Neural cell (in vitro differentiated cells): ENCODE data around the gene ACTN1. TPM values are rescaled to one million over a fixed set of nuclear protein-coding genes. Genes with fewer than 3 reads are reported as not detected.

Source experiments
- H2AFZ ChIP-seq: fragments of 200-600, 300-800 bp; sonication (generic), shearing (Covaris generic); 2 replicates; pipeline ENCODE4 v1.6.0; 2014; ENCODE audit warnings: low read depth, mild to moderate bottlenecking, antibody characterized with exemption, low read length, moderate library complexity
- H3F3A ChIP-seq: fragments of 200-600 bp; shearing (Covaris generic); 2 replicates; pipeline ENCODE4 v1.6.1; 2016; ENCODE audit warnings: mild to moderate bottlenecking, moderate library complexity, mixed read lengths, antibody characterized with exemption, low read length; ENCODE audit not compliant: insufficient read depth, poor library complexity, severe bottlenecking
- H3K27ac ChIP-seq: fragments of 200-600, 300-800 bp; sonication (generic), shearing (Covaris generic); 2 replicates; pipeline ENCODE4 v1.5.1; 2014; ENCODE audit warnings: mild to moderate bottlenecking, low read length, moderate library complexity
- H3K27me3 ChIP-seq: fragments of 300-800, 200-600 bp; sonication (generic), shearing (Covaris generic); 2 replicates; pipeline ENCODE4 v1.6.0; 2014; ENCODE audit warnings: mild to moderate bottlenecking, low read depth, low read length, moderate library complexity; ENCODE audit not compliant: insufficient read depth
- H3K36me3 ChIP-seq: fragments of 300-800, 200-600 bp; sonication (generic), shearing (Covaris generic); 2 replicates; pipeline ENCODE4 v1.5.1; 2014; ENCODE audit warnings: mild to moderate bottlenecking, antibody characterized with exemption, low read length, moderate library complexity; ENCODE audit not compliant: insufficient read depth
- H3K4me2 ChIP-seq: fragments of 300-800, 200-600 bp; sonication (generic), shearing (Covaris generic); 2 replicates; pipeline ENCODE4 v1.6.0; 2014; ENCODE audit warnings: mild to moderate bottlenecking, low read length
- H3K4me3 ChIP-seq: fragments of 300-800, 200-600 bp; sonication (generic), shearing (Covaris generic); 2 replicates; pipeline ENCODE4 v1.5.1; 2014; ENCODE audit warnings: mild to moderate bottlenecking, low read length, moderate library complexity
- H3K79me2 ChIP-seq: fragments of 200-600 bp; shearing (Covaris generic); replicated peaks from 2 replicates; pipeline ENCODE4 v1.6.0; 2014; ENCODE audit warnings: mild to moderate bottlenecking, low read length, moderate library complexity; ENCODE audit not compliant: insufficient read depth
- H3K9ac ChIP-seq: fragments of 300-800, 200-600 bp; sonication (generic), shearing (Covaris generic); 2 replicates; pipeline ENCODE4 v1.6.1; 2016; ENCODE audit warnings: mild to moderate bottlenecking, low read length, mixed read lengths
- H3K9me2 ChIP-seq: fragments of 200-600 bp; shearing (Covaris generic); 2 replicates; pipeline ENCODE4 v1.6.1; 2016; ENCODE audit warnings: mild to moderate bottlenecking, low read length, mixed read lengths; ENCODE audit not compliant: insufficient read depth
- H3K9me3 ChIP-seq: fragments of 200-600, 300-800 bp; sonication (generic), shearing (Covaris generic); 2 replicates; pipeline ENCODE4 v1.6.1; 2016; ENCODE audit warnings: mild to moderate bottlenecking, mixed run types, low read length, moderate library complexity, mixed read lengths
- H4K20me1 ChIP-seq: fragments of 200-600 bp; shearing (Covaris generic); 2 replicates; pipeline ENCODE4 v1.6.1; 2016; ENCODE audit warnings: mild to moderate bottlenecking, mixed run types; ENCODE audit not compliant: insufficient read depth
- EP300 ChIP-seq: fragments of 450-650 bp; conservative IDR thresholded peaks from 2 replicates; pipeline ENCODE4 v1.6.1; 2014; ENCODE audit warnings: antibody characterized with exemption, mild to moderate bottlenecking, moderate library complexity; ENCODE audit not compliant: poor library complexity, severe bottlenecking
- EZH2 ChIP-seq: fragments of 200-600, 300-800 bp; shearing (Covaris generic), sonication (generic); IDR thresholded peaks from 2 replicates; pipeline ENCODE4 v1.6.1; 2014; ENCODE audit warnings: antibody characterized with exemption, low read length, borderline replicate concordance, mild to moderate bottlenecking; ENCODE audit not compliant: insufficient read depth, poor library complexity, severe bottlenecking
- MXI1 ChIP-seq: fragments of 450-650 bp; conservative IDR thresholded peaks from 2 replicates; pipeline ENCODE4 v1.6.1; 2014; ENCODE audit warnings: antibody characterized with exemption, mild to moderate bottlenecking; ENCODE audit not compliant: poor library complexity, severe bottlenecking
- POLR2AphosphoS5 ChIP-seq: IDR thresholded peaks from 2 replicates; pipeline ENCODE4 v1.6.1; 2012
- RAD21 ChIP-seq: fragments of 450-650 bp; conservative IDR thresholded peaks from 2 replicates; pipeline ENCODE4 v1.6.1; 2014; ENCODE audit warnings: antibody characterized with exemption, mild to moderate bottlenecking, moderate library complexity
- SMC3 ChIP-seq: fragments of 450-650 bp; conservative IDR thresholded peaks from 2 replicates; pipeline ENCODE4 v1.6.1; 2014; ENCODE audit warnings: antibody characterized with exemption, mild to moderate bottlenecking, moderate library complexity; ENCODE audit not compliant: poor library complexity
- TAF1 ChIP-seq: IDR thresholded peaks from 2 replicates; pipeline ENCODE4 v1.6.1; 2012; ENCODE audit warnings: low read depth
- polyA plus RNA-seq: library from polyadenylated mRNA; depleted of rRNA; stranded (reverse); fragments of >200 nt; gene quantifications from 2 replicates; pipeline ENCODE4 v1.2.3, GENCODE V29; 2014
- TF ChIP-seq, protein P1 (sequence below): IDR thresholded peaks from 2 replicates; pipeline ENCODE4 v1.6.1; 2012; ENCODE audit warnings: borderline replicate concordance
- TF ChIP-seq, protein P2 (sequence below): fragments of 450-650 bp; IDR thresholded peaks from 2 replicates; pipeline ENCODE4 v1.5.1; 2014; ENCODE audit warnings: antibody characterized with exemption, mild to moderate bottlenecking, moderate library complexity; ENCODE audit not compliant: poor library complexity, severe bottlenecking

The ACTN1 gene
- polyA plus RNA-seq, 1 donor from 2014 or later, result 10.8 TPM

DNA sequence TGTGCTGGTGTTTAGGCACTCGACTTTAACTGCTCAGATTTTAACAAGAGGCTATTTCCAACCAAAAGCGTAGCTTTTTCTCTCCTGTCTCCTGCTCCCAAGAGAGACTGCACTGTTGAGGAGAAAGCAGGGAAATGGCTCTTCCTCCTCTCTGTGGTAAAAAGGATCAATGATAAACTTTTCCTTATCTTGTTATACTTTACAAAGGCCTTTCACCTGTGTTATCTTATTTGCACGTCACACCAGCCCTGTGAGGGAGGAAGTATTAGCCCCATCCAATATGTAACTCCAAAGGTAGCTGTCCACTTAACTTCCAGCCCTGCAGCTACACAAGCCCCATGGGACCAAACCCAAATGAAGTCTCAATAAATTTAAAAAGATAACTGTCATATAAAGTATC, 153.4 kb downstream of the ACTN1 start:
- H4K20me1 ChIP-seq, result no peaks in the 10 kb centered on the region
- no peak overlapping the region for H3K4me2 ChIP-seq
- TF ChIP-seq, protein P1, sequence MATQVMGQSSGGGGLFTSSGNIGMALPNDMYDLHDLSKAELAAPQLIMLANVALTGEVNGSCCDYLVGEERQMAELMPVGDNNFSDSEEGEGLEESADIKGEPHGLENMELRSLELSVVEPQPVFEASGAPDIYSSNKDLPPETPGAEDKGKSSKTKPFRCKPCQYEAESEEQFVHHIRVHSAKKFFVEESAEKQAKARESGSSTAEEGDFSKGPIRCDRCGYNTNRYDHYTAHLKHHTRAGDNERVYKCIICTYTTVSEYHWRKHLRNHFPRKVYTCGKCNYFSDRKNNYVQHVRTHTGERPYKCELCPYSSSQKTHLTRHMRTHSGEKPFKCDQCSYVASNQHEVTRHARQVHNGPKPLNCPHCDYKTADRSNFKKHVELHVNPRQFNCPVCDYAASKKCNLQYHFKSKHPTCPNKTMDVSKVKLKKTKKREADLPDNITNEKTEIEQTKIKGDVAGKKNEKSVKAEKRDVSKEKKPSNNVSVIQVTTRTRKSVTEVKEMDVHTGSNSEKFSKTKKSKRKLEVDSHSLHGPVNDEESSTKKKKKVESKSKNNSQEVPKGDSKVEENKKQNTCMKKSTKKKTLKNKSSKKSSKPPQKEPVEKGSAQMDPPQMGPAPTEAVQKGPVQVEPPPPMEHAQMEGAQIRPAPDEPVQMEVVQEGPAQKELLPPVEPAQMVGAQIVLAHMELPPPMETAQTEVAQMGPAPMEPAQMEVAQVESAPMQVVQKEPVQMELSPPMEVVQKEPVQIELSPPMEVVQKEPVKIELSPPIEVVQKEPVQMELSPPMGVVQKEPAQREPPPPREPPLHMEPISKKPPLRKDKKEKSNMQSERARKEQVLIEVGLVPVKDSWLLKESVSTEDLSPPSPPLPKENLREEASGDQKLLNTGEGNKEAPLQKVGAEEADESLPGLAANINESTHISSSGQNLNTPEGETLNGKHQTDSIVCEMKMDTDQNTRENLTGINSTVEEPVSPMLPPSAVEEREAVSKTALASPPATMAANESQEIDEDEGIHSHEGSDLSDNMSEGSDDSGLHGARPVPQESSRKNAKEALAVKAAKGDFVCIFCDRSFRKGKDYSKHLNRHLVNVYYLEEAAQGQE, result no peak
- TF ChIP-seq EP300 (no peak), SMC3 (no peak), TAF1 (no peak), RAD21 (no peak), EZH2 (no peak), POLR2AphosphoS5 (no peak), MXI1 (no peak)
- TF ChIP-seq, protein P2, sequence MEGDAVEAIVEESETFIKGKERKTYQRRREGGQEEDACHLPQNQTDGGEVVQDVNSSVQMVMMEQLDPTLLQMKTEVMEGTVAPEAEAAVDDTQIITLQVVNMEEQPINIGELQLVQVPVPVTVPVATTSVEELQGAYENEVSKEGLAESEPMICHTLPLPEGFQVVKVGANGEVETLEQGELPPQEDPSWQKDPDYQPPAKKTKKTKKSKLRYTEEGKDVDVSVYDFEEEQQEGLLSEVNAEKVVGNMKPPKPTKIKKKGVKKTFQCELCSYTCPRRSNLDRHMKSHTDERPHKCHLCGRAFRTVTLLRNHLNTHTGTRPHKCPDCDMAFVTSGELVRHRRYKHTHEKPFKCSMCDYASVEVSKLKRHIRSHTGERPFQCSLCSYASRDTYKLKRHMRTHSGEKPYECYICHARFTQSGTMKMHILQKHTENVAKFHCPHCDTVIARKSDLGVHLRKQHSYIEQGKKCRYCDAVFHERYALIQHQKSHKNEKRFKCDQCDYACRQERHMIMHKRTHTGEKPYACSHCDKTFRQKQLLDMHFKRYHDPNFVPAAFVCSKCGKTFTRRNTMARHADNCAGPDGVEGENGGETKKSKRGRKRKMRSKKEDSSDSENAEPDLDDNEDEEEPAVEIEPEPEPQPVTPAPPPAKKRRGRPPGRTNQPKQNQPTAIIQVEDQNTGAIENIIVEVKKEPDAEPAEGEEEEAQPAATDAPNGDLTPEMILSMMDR, result no peak
- no peak overlapping the region for H2AFZ ChIP-seq
- H3K4me3 ChIP-seq, result no peak overlapping the region
- H3K79me2 ChIP-seq, result no peaks in the 10 kb centered on the region
- H3K9me3 ChIP-seq, result no peaks in the 10 kb centered on the region
- H3F3A ChIP-seq, result no peaks in the 10 kb centered on the region
- no peaks in the 10 kb centered on the region for H3K27me3 ChIP-seq
- no peak overlapping the region for H3K27ac ChIP-seq
- no peaks in the 10 kb centered on the region for H3K9me2 ChIP-seq
- H3K9ac ChIP-seq, result no peak overlapping the region
- H3K36me3 ChIP-seq, result no peaks in the 10 kb centered on the region

DNA sequence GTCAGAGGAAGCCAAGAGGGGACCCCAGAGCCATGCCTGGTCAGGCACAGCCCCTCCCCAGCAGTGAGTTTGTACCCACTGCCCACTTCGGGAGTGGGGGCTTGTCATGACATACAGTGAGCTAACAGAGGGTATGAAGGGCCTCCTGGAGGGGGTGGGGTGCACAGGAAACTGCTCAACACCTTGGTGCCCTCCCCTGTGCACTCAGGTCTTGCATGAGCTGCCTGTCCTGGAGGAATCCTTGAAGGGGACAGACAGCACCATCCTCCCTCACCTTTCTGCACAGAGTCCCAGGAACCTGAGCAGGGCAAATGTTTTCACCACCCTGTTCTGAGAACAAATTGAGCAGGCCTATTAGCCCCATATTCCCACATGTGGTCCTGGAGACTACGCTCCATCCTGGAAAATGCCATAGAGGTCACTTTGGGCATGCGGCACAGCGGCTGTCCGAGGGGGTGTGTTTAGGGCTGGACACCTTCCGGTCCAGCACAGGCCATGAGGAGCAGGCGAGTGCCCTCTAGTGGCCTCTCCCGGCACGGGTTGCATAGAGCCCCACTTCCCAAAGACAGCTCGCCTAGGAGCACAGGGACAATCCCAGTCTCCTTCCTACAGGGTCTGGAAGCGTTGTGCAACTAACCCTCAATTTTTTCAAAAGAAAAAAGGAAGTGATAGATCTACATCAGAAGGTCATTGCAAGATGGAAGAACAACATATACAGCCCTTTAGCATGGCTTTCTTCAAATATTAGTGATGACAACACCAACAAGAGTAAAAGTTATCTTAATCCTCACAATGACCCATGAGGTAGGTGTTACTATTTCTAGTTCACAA, 154.4 kb downstream of the ACTN1 start:
- H3K27ac ChIP-seq, result no peak overlapping the region
- TF ChIP-seq EZH2, result no peak
- no peak for TF ChIP-seq TAF1
- TF ChIP-seq, protein P2, result peak; percentile 32
- no peak for TF ChIP-seq POLR2AphosphoS5

More for the DNA sequence above, 154.4 kb downstream of the ACTN1 start:
- Histone ChIP-seq H3K4me2 (no peak overlapping the region), H3K9ac (no peak overlapping the region), H3F3A (no peaks in the 10 kb centered on the region), H3K9me3 (no peaks in the 10 kb centered on the region), H3K36me3 (no peaks in the 10 kb centered on the region), H3K9me2 (no peaks in the 10 kb centered on the region), H2AFZ (no peak overlapping the region), H3K79me2 (no peaks in the 10 kb centered on the region), H3K27me3 (no peaks in the 10 kb centered on the region), H3K4me3 (no peak overlapping the region), H4K20me1 (no peaks in the 10 kb centered on the region)
